ENCODE measurements around the gene SPAG5. TPM values are rescaled to one million over a fixed set of nuclear protein-coding genes. Genes with fewer than 3 reads are reported as not detected.

Gene SPAG5
- total RNA-seq, 3 donors from 2014 or later = 7.2 to 30.3 (median 15.1) TPM

DNA sequence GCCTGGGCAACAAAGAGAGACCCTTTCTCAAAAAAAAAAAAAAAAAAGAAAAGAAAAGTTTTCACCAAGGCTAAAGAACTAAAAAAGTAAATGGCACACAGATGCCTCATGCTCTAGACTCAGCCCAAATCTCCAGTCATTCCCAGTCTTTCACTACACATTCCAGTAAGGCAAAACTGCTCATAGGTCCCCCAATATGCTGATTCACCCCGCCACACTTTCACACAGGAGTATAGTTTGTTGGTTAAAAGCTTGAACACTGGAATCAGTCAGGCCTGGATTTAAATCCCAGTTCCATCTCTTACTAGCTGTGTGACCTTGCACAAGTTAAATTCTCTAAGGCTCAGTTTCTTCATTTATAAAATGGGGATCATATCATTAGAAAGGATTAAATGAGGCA lies 29.4 kb downstream of the SPAG5 start:
- H3K4me3 ChIP-seq = no peak overlapping the region
- intact Hi-C loops (cut with DNase I, micrococcal nuclease) = no loop called here
- H3K36me3 ChIP-seq (ENCODE audit: low read depth) = no peaks in the 10 kb centered on the region
- no peak for ATAC-seq
- TF ChIP-seq, protein P1, sequence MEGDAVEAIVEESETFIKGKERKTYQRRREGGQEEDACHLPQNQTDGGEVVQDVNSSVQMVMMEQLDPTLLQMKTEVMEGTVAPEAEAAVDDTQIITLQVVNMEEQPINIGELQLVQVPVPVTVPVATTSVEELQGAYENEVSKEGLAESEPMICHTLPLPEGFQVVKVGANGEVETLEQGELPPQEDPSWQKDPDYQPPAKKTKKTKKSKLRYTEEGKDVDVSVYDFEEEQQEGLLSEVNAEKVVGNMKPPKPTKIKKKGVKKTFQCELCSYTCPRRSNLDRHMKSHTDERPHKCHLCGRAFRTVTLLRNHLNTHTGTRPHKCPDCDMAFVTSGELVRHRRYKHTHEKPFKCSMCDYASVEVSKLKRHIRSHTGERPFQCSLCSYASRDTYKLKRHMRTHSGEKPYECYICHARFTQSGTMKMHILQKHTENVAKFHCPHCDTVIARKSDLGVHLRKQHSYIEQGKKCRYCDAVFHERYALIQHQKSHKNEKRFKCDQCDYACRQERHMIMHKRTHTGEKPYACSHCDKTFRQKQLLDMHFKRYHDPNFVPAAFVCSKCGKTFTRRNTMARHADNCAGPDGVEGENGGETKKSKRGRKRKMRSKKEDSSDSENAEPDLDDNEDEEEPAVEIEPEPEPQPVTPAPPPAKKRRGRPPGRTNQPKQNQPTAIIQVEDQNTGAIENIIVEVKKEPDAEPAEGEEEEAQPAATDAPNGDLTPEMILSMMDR (IDR thresholded peaks at IDR 0.05) = no peak
- H3K9me3 ChIP-seq = no peaks in the 10 kb centered on the region
- peaks cover 22% of the 10 kb centered on the region for H3K4me1 ChIP-seq (ENCODE audit: low read depth)
- DNase-seq = no peak

GRCh38 chr17:28567604-28568003 lies 31.2 kb downstream of the SPAG5 start:
- Histone ChIP-seq H3K9me3 (no peaks in the 10 kb centered on the region), H3K4me3 (no peak overlapping the region), H3K36me3 (ENCODE audit: low read depth) (peaks cover 4% of the 10 kb centered on the region), H3K4me1 (ENCODE audit: low read depth) (peaks cover 19% of the 10 kb centered on the region)
- DNase-seq = no peak
- intact Hi-C loops (cut with DNase I, micrococcal nuclease) = no loop called here
- ATAC-seq = no peak
- TF ChIP-seq, protein P1 (IDR thresholded peaks at IDR 0.05) = no peak

GRCh38 chr17:28563475-28563874 lies 35.4 kb downstream of the SPAG5 start:
- TF ChIP-seq, protein P1 (IDR thresholded peaks at IDR 0.05) = no peak
- no peak for ATAC-seq
- intact Hi-C loops (cut with DNase I, micrococcal nuclease) = no loop called here
- DNase-seq = no peak
- Histone ChIP-seq H3K4me3 (no peak overlapping the region), H3K4me1 (ENCODE audit: low read depth) (no peaks in the 10 kb centered on the region), H3K36me3 (ENCODE audit: low read depth) (peaks cover 4% of the 10 kb centered on the region), H3K9me3 (no peaks in the 10 kb centered on the region)

DNA sequence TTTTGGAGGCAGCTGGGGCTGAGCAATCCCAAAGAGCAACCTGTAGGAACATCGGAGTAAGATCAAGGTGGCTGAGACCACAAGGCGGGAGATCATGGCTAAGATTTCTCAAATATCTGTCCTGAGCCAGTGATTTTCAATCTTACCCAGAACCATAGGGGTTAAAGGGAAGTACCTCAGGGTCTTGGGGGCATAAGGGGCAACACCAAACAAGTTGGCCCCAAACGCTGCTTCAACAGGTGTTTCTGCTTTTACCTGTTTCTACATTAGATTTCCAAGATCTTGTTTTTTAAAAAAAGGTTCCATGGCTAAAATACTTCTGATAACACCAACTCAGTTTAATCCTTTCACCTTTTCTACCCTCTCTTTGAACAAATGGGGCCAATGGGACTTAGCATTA lies 43.8 kb downstream of the SPAG5 start:
- no peak for ATAC-seq
- intact Hi-C loops (cut with DNase I, micrococcal nuclease) = no loop called here
- DNase-seq = no peak
- TF ChIP-seq, protein P1 (IDR thresholded peaks at IDR 0.05) = no peak
- Histone ChIP-seq H3K4me1 (ENCODE audit: low read depth) (peaks cover 6% of the 10 kb centered on the region), H3K9me3 (no peaks in the 10 kb centered on the region), H3K36me3 (ENCODE audit: low read depth) (peaks cover 7% of the 10 kb centered on the region), H3K4me3 (no peak overlapping the region)

GRCh38 chr17:28554565-28554964 lies 44.3 kb downstream of the SPAG5 start:
- peaks cover 8% of the 10 kb centered on the region for H3K4me1 ChIP-seq (ENCODE audit: low read depth)
- intact Hi-C loops (cut with DNase I, micrococcal nuclease) = no loop called here
- TF ChIP-seq, protein P1 (IDR thresholded peaks at IDR 0.05) = no peak
- H3K9me3 ChIP-seq = no peaks in the 10 kb centered on the region
- peaks cover 7% of the 10 kb centered on the region for H3K36me3 ChIP-seq (ENCODE audit: low read depth)
- ATAC-seq = no peak
- DNase-seq = peak in 1 of 3 donors; percentile 35
- no peak overlapping the region for H3K4me3 ChIP-seq

- no peaks in the 10 kb centered on the region for H3K9me3 ChIP-seq
- H3K4me1 ChIP-seq (ENCODE audit: low read depth) = peaks cover 14% of the 10 kb centered on the region
- no peak for DNase-seq
- TF ChIP-seq, protein P1 (IDR thresholded peaks at IDR 0.05) = no peak
- ATAC-seq = no peak
- intact Hi-C loops (cut with DNase I, micrococcal nuclease) = no loop called here
- no peak overlapping the region for H3K4me3 ChIP-seq
- peaks cover 7% of the 10 kb centered on the region for H3K36me3 ChIP-seq (ENCODE audit: low read depth)
Observed at GRCh38 chr17:28553000-28553505, 45.8 kb downstream of the SPAG5 start.

Data from mucosa of descending colon (tissue), 3 donors.